ENCODE measurements around the gene NEURL1. TPM values are rescaled to one million over a fixed set of nuclear protein-coding genes. Genes with fewer than 3 reads are reported as not detected.

Gene NEURL1
- total RNA-seq, 1 experiment from 2014 or later, result 0.10 TPM

DNA sequence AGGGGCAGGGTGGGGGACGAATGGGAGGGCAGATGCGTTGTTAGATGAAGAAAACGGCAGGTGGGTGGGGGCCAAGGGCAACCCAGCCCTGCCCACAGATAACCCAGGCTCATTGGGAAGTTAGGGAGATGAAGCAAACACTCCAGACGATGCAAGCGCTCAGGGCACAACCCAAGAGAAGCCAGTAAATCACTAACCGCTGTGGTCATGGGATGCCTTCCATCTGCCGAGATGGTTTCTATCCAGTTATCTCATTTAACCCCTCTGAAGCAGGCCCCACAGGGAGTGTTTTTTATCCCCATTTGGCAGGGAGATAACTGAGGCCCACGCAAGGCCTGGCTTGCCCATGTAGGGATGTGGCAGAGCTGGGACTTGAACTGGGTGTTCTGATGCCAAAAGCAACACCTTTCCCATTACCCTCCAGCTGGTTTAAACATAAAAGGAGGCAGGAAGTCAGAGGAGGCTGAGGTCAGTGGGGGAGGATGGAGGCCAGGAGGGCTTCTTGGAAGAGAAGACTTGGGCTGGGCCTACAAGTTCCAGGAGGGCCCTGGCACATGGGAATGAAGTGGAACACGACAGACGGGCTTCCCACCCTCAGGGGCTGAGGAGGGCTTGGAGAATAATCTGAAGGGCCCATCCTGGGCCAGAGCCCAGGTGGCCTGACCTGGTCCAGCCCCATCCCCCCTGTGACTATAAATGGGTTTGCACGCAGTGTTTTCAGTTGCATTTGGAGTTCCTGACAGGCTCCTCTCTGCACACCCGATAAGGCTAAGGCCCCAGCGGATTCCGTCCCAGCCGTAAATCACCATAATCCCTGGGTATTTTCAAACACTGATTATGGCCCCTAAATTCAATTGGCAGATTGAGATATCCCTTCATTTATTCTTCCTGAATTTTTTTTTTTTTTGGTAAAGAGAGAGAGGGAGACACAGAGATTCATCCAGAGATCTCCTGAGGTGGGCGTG lies 80.9 kb downstream of the NEURL1 start:
- ATAC-seq (no peak), DNase-seq (ENCODE audit: low read depth, low spot score) (no peak)
- BruUV-seq (replicated peaks), result no TSS peak
- H3K9me3 ChIP-seq (ENCODE audit: control insufficient read depth, insufficient read depth, low read depth, low read length), result no peaks in the 10 kb centered on the region
- ChIA-PET POLR2A (no interaction called here), CTCF (no interaction called here)
- no peak overlapping the region for H3K27ac ChIP-seq (ENCODE audit: low read length)
- TF ChIP-seq, protein P1, sequence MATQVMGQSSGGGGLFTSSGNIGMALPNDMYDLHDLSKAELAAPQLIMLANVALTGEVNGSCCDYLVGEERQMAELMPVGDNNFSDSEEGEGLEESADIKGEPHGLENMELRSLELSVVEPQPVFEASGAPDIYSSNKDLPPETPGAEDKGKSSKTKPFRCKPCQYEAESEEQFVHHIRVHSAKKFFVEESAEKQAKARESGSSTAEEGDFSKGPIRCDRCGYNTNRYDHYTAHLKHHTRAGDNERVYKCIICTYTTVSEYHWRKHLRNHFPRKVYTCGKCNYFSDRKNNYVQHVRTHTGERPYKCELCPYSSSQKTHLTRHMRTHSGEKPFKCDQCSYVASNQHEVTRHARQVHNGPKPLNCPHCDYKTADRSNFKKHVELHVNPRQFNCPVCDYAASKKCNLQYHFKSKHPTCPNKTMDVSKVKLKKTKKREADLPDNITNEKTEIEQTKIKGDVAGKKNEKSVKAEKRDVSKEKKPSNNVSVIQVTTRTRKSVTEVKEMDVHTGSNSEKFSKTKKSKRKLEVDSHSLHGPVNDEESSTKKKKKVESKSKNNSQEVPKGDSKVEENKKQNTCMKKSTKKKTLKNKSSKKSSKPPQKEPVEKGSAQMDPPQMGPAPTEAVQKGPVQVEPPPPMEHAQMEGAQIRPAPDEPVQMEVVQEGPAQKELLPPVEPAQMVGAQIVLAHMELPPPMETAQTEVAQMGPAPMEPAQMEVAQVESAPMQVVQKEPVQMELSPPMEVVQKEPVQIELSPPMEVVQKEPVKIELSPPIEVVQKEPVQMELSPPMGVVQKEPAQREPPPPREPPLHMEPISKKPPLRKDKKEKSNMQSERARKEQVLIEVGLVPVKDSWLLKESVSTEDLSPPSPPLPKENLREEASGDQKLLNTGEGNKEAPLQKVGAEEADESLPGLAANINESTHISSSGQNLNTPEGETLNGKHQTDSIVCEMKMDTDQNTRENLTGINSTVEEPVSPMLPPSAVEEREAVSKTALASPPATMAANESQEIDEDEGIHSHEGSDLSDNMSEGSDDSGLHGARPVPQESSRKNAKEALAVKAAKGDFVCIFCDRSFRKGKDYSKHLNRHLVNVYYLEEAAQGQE (IDR thresholded peaks at IDR 0.05; ENCODE audit: insufficient read depth in 1 of 2, low read depth in 2 of 2, low read length in 1 of 2), result no peak
- no peak for TF ChIP-seq SIN3A (IDR thresholded peaks at IDR 0.05; ENCODE audit: borderline replicate concordance, insufficient read depth, low read depth, low read length)
- TF ChIP-seq POLR2AphosphoS5 (IDR thresholded peaks at IDR 0.05; ENCODE audit: low read depth, low read length), result no peak
- TF ChIP-seq, protein P2, sequence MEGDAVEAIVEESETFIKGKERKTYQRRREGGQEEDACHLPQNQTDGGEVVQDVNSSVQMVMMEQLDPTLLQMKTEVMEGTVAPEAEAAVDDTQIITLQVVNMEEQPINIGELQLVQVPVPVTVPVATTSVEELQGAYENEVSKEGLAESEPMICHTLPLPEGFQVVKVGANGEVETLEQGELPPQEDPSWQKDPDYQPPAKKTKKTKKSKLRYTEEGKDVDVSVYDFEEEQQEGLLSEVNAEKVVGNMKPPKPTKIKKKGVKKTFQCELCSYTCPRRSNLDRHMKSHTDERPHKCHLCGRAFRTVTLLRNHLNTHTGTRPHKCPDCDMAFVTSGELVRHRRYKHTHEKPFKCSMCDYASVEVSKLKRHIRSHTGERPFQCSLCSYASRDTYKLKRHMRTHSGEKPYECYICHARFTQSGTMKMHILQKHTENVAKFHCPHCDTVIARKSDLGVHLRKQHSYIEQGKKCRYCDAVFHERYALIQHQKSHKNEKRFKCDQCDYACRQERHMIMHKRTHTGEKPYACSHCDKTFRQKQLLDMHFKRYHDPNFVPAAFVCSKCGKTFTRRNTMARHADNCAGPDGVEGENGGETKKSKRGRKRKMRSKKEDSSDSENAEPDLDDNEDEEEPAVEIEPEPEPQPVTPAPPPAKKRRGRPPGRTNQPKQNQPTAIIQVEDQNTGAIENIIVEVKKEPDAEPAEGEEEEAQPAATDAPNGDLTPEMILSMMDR (IDR thresholded peaks at IDR 0.05), result no peak
- TF ChIP-seq TCF7L2 (IDR thresholded peaks at IDR 0.05; ENCODE audit: low read depth, low read length), result no peak
- H3K36me3 ChIP-seq (ENCODE audit: control insufficient read depth, insufficient read depth, low read length), result no peaks in the 10 kb centered on the region
- no peaks in the 10 kb centered on the region for H3K27me3 ChIP-seq (ENCODE audit: control insufficient read depth, insufficient read depth, low read length)
- no peak overlapping the region for H3K4me3 ChIP-seq (ENCODE audit: low read depth in 2 of 2, low read length in 2 of 2)
- intact Hi-C loops (cut with micrococcal nuclease; ENCODE audit: unreplicated experiment) (no loop called here), in situ Hi-C loops (cut with HindIII; ENCODE audit: low pct_unique_long_range_greater_than_20kb, low sequenced_read_pairs) (no loop called here)
- H3K4me1 ChIP-seq (ENCODE audit: control insufficient read depth, insufficient read depth, low read length), result peaks cover 6% of the 10 kb centered on the region

DNA sequence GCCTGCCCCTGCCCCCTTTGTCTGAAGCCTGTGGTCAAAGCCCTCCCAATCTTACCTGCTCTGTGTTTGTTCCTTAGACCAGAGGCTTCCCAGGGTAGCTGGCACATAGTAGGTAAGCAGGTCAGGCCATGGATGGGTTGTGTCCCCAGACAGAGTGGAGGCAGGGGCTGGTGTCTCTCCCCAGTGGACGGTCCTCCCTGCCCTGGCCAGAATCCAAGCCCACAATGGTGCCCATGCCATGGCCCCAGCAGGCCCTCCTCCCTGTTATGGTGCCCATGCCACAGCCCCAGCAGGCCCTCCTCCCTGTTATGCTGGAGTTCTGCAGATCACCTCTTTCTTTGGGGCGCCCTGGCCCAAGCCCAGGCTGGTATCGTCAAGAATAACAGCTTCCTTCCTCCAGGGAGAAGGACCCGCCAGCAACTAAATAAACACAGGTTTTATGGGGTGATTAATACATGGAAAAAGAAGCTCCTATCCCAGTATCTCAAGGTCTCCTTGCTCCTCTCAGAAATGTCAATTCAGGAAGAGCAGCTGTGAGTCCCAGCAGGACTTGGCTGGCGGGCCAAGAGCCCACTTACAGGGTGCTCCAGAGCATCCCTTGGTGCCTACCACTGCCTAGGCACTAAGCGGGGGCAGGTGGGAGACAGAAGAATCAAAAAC lies 82.0 kb downstream of the NEURL1 start:
- in situ Hi-C loops (cut with HindIII; ENCODE audit: low pct_unique_long_range_greater_than_20kb, low sequenced_read_pairs) (no loop called here), intact Hi-C loops (cut with micrococcal nuclease; ENCODE audit: unreplicated experiment) (no loop called here)
- no peaks in the 10 kb centered on the region for H3K9me3 ChIP-seq (ENCODE audit: control insufficient read depth, insufficient read depth, low read depth, low read length)
- peaks cover 6% of the 10 kb centered on the region for H3K4me1 ChIP-seq (ENCODE audit: control insufficient read depth, insufficient read depth, low read length)
- no peak overlapping the region for H3K27ac ChIP-seq (ENCODE audit: low read length)
- TF ChIP-seq, protein P1 (IDR thresholded peaks at IDR 0.05; ENCODE audit: insufficient read depth in 1 of 2, low read depth in 2 of 2, low read length in 1 of 2), result no peak
- TF ChIP-seq SIN3A (IDR thresholded peaks at IDR 0.05; ENCODE audit: borderline replicate concordance, insufficient read depth, low read depth, low read length) (no peak), POLR2AphosphoS5 (IDR thresholded peaks at IDR 0.05; ENCODE audit: low read depth, low read length) (no peak), TCF7L2 (IDR thresholded peaks at IDR 0.05; ENCODE audit: low read depth, low read length) (no peak)
- TF ChIP-seq, protein P2 (IDR thresholded peaks at IDR 0.05), result no peak
- no peak for ATAC-seq
- H3K36me3 ChIP-seq (ENCODE audit: control insufficient read depth, insufficient read depth, low read length), result no peaks in the 10 kb centered on the region
- no peak overlapping the region for H3K4me3 ChIP-seq (ENCODE audit: low read depth in 2 of 2, low read length in 2 of 2)
- CTCF ChIA-PET, result no interaction called here
- no peaks in the 10 kb centered on the region for H3K27me3 ChIP-seq (ENCODE audit: control insufficient read depth, insufficient read depth, low read length)
- no peak for DNase-seq (ENCODE audit: low read depth, low spot score)
- POLR2A ChIA-PET, result no interaction called here
- no TSS peak for BruUV-seq (replicated peaks)
